T-helper 2 cell (primary cell): ENCODE results near the gene WDR77.
A peak's percentile ranks its signal among the peaks of the same experiment; 100 is the strongest.

Experiments used
- DNase-seq, 5 experiments: peaks; one replicate each; pipeline versions ENCODE4 v3.0.0 to v3.0.0-alpha.2; 2012 to 2022

Gene WDR77

GRCh38 chr1:111468717-111469100 lies 19.7 kb upstream of the WDR77 start:
- no peak for DNase-seq

DNA sequence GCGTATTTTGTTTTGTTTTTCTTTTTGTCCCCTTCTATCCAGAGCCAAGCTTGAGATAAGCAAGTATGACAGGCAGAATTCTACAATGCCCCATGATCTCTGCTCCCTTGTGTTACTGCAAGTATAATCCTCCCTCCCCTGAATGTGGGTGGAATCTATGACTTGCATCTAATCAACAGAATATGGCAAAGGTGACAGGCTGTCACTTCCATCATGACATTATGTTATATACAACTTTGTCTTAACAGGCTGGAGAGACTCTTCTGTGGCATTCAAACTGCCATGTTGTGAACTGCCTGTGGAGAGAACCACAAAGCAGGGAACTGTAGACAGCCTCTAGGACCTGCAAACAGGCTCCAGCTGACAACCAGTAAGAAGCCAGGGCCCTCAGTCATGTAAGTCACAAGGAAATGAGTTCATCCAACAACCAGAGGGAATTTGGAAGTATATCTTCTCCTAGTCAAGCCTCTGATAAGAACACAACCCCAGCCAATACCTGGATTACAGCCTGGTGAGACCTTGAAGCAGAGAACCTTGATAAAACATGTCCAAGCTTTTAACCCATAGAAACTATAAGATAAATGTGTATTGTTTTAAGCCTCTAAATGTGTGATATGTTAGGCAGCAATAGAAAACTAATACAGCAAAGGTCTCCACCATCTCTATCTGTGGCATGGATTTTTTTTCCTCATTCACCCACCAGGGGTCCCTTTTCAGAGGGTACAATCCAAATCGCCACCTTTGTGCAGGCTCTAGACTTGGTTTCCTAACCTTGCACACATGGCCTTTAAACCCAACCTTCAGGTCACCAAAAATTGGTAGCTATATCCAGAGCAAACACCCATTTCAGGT lies 19.0 kb upstream of the WDR77 start:
- DNase-seq, result no peak

DNA sequence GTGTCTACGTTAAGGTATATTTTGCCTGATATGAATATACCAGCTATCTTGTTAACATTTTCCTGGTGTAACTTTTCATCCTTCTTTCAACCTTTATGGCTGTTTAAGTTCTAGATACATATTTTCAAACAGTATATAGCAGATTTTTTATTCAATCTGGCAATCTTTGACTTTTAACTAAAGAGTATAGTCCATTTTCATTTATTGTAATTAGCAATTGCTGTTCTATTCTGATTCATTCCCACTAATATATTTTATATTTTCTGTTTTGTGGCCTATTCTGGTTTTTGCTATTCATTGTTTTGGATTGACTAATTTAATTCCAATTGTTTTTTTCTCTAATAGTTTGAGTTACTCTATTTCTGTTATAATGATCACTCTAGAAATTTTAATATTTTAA lies 17.4 kb upstream of the WDR77 start:
- no peak for DNase-seq

DNA sequence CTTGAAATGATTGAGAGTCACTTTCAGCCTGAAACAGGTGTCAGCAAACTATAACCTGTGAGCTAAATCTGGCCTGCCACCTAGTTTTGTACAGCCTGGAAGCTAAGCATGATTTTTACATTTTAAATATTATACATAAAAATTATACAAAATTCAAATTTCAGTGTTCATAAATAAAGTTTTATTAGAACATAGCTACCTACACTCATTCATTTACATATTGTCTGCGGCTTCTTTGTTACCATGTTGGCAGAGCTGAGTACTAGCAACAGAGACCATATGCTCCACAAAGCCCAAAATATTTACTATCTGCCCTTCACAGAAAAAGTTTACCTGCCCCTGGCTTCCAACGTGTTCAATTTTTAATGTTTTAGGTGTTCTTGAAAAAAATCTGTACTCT lies 16.7 kb upstream of the WDR77 start:
- DNase-seq, result no peak

DNA sequence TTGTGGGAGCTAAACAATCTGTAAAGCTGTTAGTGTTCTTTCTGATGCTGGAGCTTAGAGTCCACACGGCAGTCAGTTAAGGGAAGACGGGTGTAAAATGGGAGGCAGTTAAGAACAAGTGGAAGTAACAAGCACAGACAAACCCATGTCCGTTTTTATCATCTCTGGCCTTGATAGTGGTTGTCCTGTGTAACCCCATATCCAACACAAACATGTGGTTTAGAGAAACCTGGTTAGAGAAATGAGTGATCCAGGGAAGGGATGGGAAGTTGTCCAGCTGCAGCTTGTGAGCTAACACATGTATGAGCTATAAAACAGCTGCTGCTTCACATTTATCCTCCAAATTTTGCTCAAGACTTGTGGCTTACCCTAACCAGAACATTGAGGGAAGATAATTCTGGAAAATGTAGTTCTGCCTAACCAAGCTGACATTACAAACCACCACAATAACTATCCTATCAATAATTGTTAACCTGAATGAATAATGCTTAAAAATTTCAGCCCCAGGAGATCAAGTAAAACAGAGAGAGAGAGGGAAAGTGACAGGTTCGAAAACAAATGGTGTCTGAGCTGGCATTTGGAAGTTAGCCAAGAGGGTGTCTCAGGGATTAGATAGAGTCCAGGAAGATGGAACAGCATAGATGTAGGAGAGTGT lies 14.1 kb upstream of the WDR77 start:
- no peak for DNase-seq

DNA sequence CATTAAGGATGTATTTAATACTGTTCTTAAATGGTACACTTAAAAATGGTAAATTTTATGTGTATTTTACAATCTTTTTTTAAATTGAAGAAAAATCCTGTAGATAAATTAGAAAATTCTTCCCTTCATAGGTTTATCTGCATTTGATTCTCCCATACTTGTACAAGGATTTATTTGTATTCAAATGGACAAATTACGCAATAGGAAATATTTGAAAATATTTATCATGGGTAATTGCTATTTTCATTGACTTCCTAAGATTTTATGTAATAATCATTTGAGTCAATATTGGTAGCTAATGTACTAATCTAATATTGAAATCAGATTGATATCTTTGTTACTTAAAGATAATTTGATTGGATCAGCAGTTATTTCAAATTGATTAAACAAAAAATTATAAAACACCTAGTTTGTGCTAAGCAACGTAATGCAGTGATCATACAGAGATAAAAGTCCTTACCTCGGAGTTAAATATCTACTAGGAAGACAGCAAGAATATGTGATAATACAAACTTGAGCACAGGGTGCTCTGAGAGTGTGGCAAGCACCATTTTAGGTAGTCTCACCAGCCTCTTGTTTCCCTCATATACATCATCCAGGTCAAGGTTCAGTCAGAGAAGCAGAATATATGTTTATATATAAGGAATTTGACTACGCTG lies 13.4 kb upstream of the WDR77 start:
- no peak for DNase-seq

DNA sequence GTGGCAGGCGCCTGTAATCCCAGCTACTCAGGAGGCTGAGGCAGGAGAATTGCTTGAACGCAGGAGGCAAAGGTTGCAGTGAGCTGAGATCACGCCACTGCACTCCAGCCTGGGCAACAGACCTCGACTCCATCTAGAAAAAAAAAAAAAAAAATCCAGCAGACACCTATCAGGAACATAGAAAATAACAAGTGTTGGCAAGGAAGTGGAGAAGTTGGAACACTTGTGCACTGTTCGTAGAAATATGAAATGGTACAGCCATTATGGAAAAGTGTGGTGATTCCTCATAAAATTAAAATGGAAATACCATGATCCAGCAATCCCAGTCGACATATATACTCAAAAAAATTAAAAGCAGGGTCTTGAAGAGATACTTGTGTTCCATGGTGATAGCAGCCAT lies 12.7 kb upstream of the WDR77 start:
- no peak for DNase-seq

GRCh38 chr1:111455642-111456031 lies 6.6 kb upstream of the WDR77 start:
- no peak for DNase-seq

- peak in 1 of 5 experiments; percentile 69 for DNase-seq
Measured at GRCh38 chr1:111454859-111455641, 6.0 kb upstream of the WDR77 start.

GRCh38 chr1:111453706-111454105 lies 4.7 kb upstream of the WDR77 start:
- DNase-seq, result no peak

DNA sequence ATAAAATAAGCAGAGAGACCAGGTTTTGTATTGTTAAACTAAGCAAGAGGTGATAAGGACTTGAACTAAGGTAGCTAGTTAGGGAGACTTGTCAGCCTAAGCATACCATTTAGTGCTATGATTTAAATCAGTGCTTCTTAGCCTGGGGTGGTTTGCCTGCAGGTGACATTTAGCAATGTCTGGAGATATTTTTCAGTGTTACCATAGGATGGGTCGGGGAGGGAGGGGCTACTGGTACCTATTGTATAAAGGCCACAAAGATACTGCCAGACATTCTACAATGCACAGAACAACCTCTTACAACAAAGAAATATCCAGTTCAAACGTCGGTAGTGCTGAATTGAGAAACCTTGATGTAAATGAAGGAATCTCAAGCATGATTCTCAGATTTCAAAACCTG lies 3.5 kb upstream of the WDR77 start:
- DNase-seq, result no peak

GRCh38 chr1:111450185-111450584 lies 1.1 kb upstream of the WDR77 start:
- DNase-seq, result no peak

GRCh38 chr1:111449703-111450017 lies 604 bp upstream of the WDR77 start:
- no peak for DNase-seq

- peak in 2 of 5 experiments; percentile 9 to 20 for DNase-seq
Measured at GRCh38 chr1:111448482-111448917, 556 bp downstream of the WDR77 start.

DNA sequence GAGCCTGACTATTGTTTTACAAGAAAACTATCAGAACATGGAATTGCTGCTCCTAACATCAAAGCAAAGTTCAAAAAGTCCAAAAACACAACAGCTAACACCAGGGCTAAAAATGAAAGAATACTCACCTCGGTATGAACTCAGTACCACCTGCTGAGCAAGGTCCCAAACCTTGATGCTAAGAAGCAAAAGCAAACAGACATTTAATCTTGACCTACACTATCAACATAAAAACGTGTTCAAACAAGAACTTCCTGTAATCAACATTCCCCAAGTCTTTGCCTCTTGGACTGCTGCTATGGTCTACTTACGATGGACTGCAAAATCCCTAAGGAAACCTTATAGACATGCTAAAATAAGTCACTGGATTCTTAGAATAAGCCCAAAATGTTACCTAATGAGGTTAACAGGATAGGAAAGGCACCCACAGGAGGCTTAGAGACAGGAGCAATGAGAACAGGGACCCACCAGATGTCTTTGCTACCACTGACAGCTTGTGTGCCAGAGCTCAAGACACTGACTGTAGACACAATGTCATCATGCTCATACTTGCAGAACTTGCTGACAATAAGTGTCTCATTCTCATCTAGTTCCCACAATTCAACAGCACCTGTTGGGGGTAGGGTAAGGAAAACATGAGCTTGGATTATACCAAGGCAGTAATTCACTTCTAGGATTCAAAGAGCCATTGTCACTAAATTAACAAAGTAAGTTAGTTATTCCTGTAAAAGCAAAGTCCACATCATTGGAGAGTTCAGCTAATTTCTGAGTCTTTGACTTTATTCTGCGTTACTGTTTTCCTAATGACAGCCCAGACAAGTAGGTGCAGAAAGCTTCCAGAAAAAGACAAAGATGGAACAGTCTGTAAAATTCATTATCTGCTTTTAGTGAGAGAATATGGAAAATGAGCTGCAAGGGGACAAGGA lies 1.8 kb downstream of the WDR77 start:
- DNase-seq, result peak in 1 of 5 experiments; percentile 42

GRCh38 chr1:111446546-111446945 lies 2.5 kb downstream of the WDR77 start:
- no peak for DNase-seq

- no peak for DNase-seq
Measured at GRCh38 chr1:111444031-111444430, 5.0 kb downstream of the WDR77 start.

DNA sequence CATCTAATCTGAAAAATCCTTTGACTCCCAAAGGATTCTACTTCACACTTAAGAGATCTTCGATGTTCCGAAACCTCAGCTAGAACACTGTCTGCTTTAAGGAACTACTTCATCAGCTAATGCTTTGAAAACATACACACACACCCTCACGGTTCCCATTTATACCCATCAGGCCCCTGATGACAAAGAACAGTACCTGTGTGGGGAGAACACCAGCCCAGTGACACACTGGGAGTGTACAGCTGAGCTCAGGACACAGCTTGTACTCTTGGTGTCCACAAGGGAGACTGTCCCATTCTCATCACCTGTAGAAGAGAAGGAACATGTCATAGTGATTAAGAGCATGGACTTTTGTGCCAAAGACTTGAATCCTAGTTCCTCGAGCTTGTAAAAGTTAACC lies 6.6 kb downstream of the WDR77 start:
- peak in 1 of 5 experiments; percentile 38 for DNase-seq

DNA sequence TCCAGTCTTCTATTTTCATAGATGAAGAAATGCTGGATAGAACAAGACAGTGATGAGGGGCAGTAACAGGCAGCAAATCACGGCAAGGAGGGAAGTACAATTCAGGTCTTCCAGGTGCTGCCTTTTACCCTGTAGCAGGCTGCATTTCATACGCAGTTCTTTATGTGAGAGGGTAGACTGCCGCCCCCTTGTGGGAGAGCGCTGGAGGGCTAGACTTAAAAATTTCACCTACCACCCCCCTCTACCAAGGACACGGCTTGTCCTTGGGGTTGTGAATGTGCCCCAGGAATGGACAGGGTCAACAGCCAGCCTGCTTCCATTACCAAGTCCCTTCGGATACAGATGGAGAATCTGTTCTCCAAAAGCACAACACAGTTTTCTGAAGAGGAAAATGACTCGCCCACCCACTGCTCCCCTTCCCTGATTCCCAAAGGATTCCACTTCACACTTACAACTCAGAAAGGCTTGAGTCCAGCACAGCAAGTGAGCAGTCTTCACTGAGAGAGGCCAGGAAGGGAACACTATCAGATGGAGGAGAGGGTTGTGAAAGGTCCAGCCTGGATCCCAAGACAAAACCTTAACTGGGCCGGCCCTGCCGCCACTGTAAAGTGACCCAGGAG lies 7.4 kb downstream of the WDR77 start:
- DNase-seq, result peak; percentile 9 to 82 (median 49)

DNA sequence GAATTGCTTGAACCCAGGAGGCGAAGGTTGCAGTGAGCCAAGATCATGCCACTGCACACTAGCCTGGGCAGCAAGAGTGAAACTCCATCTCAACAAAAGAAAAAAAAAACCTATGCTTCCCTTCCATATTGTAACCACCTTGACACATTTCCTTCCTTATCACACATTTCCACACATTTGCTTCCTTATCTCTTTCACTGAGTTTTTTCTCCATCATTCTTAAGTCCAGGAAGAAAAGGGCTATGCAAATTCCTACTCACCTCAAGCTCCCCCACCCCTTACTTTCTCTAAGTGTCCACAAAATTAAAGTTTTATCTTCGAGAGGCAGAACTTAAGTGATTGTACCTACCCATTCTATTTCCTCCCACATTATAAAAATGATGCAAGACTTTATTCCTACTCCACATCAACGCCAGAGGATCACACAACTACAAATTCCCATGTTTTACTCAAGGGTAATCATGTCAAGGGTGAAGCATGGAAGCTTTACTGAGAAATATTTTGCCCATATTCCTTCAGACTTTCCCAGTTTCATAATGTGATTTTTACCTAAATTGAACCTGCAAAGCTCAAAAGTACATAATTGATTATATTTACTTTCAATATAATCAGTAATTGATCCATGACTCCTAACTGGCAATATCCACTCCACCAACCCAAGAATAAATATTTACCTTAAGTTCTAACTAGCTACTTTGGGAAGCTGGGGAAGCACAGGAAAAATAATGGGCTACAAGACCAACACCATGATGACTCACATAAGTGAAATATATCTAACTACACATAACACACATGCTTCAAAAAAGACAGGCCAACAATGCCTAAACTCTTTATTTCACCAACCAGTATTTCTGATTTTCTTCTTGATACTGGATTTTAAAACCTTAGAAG lies 9.3 kb downstream of the WDR77 start:
- no peak for DNase-seq
